Measurements from ENCODE around the gene ACKR2.

ACKR2 gene

GRCh38 chr3:42853056-42853455 is 43.8 kb downstream of the ACKR2 start:
- TF ChIP-seq CTCF (conservative IDR thresholded peaks at IDR 0.05; ENCODE audit: low read length), result no peak
- TF ChIP-seq EZH2phosphoT487 (IDR thresholded peaks at IDR 0.05; ENCODE audit: borderline replicate concordance), result no peak
- no peaks in the 10 kb centered on the region for H3K9me3 ChIP-seq (ENCODE audit: insufficient read depth, low read depth, low read length)
- no peak overlapping the region for H3K4me3 ChIP-seq (ENCODE audit: low read length, poor library complexity, severe bottlenecking)
- H2AFZ ChIP-seq (ENCODE audit: low read length), result no peak overlapping the region
- no peaks in the 10 kb centered on the region for H3K36me3 ChIP-seq (ENCODE audit: insufficient read depth, low read length)
- H4K20me1 ChIP-seq (ENCODE audit: insufficient read depth, low read length, poor library complexity, severe bottlenecking), result no peaks in the 10 kb centered on the region
- no peaks in the 10 kb centered on the region for H3K27me3 ChIP-seq (ENCODE audit: insufficient read depth, low read length, poor library complexity, severe bottlenecking)
- no peak overlapping the region for H3K4me2 ChIP-seq (ENCODE audit: low read depth, low read length, poor library complexity, severe bottlenecking)
- H3F3A ChIP-seq (ENCODE audit: low read depth), result no peaks in the 10 kb centered on the region
- no peaks in the 10 kb centered on the region for H3K9me2 ChIP-seq (replicated peaks; ENCODE audit: low read depth, low read length)
- no peak overlapping the region for H3K9ac ChIP-seq (ENCODE audit: low read depth, low read length, poor library complexity, severe bottlenecking)
- no peaks in the 10 kb centered on the region for H3K79me2 ChIP-seq (ENCODE audit: insufficient read depth, low read length)
- H3K4me1 ChIP-seq (ENCODE audit: insufficient read depth, low read length, poor library complexity, severe bottlenecking), result no peaks in the 10 kb centered on the region

- TF ChIP-seq EZH2phosphoT487 (IDR thresholded peaks at IDR 0.05; ENCODE audit: borderline replicate concordance), result no peak
- TF ChIP-seq CTCF (conservative IDR thresholded peaks at IDR 0.05; ENCODE audit: low read length), result no peak
These were observed 44.6 kb downstream of the ACKR2 start for GRCh38 chr3:42853739-42854302.

GRCh38 chr3:42855219-42855546 is 45.9 kb downstream of the ACKR2 start:
- no peaks in the 10 kb centered on the region for H3F3A ChIP-seq (ENCODE audit: low read depth)
- no peak overlapping the region for H2AFZ ChIP-seq (ENCODE audit: low read length)
- no peak overlapping the region for H3K4me2 ChIP-seq (ENCODE audit: low read depth, low read length, poor library complexity, severe bottlenecking)
- no peaks in the 10 kb centered on the region for H3K27me3 ChIP-seq (ENCODE audit: insufficient read depth, low read length, poor library complexity, severe bottlenecking)
- no peaks in the 10 kb centered on the region for H3K9me2 ChIP-seq (replicated peaks; ENCODE audit: low read depth, low read length)
- TF ChIP-seq CTCF (conservative IDR thresholded peaks at IDR 0.05; ENCODE audit: low read length) (no peak), EZH2phosphoT487 (IDR thresholded peaks at IDR 0.05; ENCODE audit: borderline replicate concordance) (no peak)
- H4K20me1 ChIP-seq (ENCODE audit: insufficient read depth, low read length, poor library complexity, severe bottlenecking), result no peaks in the 10 kb centered on the region
- no peaks in the 10 kb centered on the region for H3K4me1 ChIP-seq (ENCODE audit: insufficient read depth, low read length, poor library complexity, severe bottlenecking)
- no peak overlapping the region for H3K9ac ChIP-seq (ENCODE audit: low read depth, low read length, poor library complexity, severe bottlenecking)
- H3K36me3 ChIP-seq (ENCODE audit: insufficient read depth, low read length), result no peaks in the 10 kb centered on the region
- no peak overlapping the region for H3K4me3 ChIP-seq (ENCODE audit: low read length, poor library complexity, severe bottlenecking)
- H3K79me2 ChIP-seq (ENCODE audit: insufficient read depth, low read length), result no peaks in the 10 kb centered on the region
- no peaks in the 10 kb centered on the region for H3K9me3 ChIP-seq (ENCODE audit: insufficient read depth, low read depth, low read length)

More at GRCh38 chr3:42853739-42854302, 44.6 kb downstream of the ACKR2 start:
- Histone ChIP-seq H3K9me2 (replicated peaks; ENCODE audit: low read depth, low read length) (no peaks in the 10 kb centered on the region), H3K79me2 (ENCODE audit: insufficient read depth, low read length) (no peaks in the 10 kb centered on the region), H3K4me3 (ENCODE audit: low read length, poor library complexity, severe bottlenecking) (no peak overlapping the region), H3K4me1 (ENCODE audit: insufficient read depth, low read length, poor library complexity, severe bottlenecking) (no peaks in the 10 kb centered on the region), H2AFZ (ENCODE audit: low read length) (no peak overlapping the region), H4K20me1 (ENCODE audit: insufficient read depth, low read length, poor library complexity, severe bottlenecking) (no peaks in the 10 kb centered on the region), H3K27me3 (ENCODE audit: insufficient read depth, low read length, poor library complexity, severe bottlenecking) (no peaks in the 10 kb centered on the region), H3K36me3 (ENCODE audit: insufficient read depth, low read length) (no peaks in the 10 kb centered on the region), H3F3A (ENCODE audit: low read depth) (no peaks in the 10 kb centered on the region), H3K9ac (ENCODE audit: low read depth, low read length, poor library complexity, severe bottlenecking) (no peak overlapping the region), H3K9me3 (ENCODE audit: insufficient read depth, low read depth, low read length) (no peaks in the 10 kb centered on the region), H3K4me2 (ENCODE audit: low read depth, low read length, poor library complexity, severe bottlenecking) (no peak overlapping the region)
